GM13977 (cell line): ENCODE data around the gene ANKRD20A1.
"Not testable (repeated sequence)": the region's sequence is repeated elsewhere in the genome, so short reads cannot be mapped to it uniquely, and the experiment has no call there.

Experiments
- DNase-seq: peaks from one replicate; pipeline ENCODE4 v3.0.0; 2012; ENCODE audit warnings: low spot score
- in situ Hi-C: fragments of 300-500 bp; cut with MboI; formaldehyde crosslinking; loops from one replicate; pipeline ENCODE4 v1.12.0; 2022; ENCODE audit warnings: low sequenced_read_pairs, low pct_unique_long_range_greater_than_20kb, mixed read lengths, inconsistent platforms; ENCODE audit not compliant: unreplicated experiment

The ANKRD20A1 gene

GRCh38 chr9:67858871-67859270 lies at the start of gene ANKRD20A1:
Gene ANKRD20A1 (plus strand): TSS chr9:67858931. CDS start chr9:67859427, 496 bp downstream.
- DNase-seq, in situ Hi-C loops: not testable (repeated sequence)

GRCh38 chr9:67832088-67832487 lies 26.6 kb upstream of the ANKRD20A1 start:
- in situ Hi-C loops, DNase-seq: not testable (repeated sequence)
